ENCODE data around the gene EZH1.
A peak's percentile ranks its signal among the peaks of the same experiment; 100 is the strongest.

DNA sequence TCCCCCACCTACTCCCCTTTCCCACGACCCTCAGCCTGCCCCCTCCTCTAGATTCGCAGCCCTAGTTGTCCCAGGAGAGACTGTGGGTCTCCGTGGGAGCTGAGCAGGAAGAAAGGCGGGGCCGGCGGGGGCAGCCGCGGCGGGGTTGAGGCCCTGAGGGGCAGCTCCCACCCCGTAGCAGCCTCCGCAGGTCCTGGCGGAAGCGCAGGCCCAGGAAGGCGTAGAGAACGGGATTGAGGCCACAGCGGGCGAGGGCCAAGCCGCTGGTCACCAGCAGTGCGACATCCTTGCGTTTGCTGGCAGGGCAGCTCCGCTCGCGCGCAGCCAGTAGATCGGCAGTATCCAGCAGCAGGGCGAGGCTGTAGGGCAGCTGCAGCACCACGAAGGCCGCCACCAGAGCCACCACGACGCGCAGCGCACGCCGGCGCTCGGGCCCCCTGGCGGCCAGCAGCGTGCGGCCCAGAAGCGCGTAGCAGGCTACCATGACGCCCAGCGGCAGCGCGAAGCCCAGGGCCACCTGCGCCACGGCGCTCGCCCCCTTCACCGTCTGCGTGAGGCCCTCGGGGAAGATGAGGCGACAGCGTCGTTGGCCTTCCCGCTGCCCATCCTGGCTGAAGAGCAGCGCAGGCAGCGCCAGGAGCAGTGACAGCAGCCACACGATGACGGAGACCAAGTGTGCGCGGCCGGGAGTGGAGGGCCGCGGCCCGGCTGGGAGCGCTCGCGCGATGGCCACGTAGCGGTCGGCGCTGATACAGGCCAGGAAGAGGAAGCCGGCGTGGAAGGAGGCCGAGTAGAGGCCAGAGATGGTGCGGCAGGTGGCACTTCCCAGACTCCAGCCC is 65.1 kb downstream of the EZH1 start:
- no peak for TF ChIP-seq EP300 (IDR thresholded peaks at IDR 0.05)
- peak in 2 of 3 donors; percentile 44 to 80 for TF ChIP-seq POLR2AphosphoS5 (IDR thresholded peaks at IDR 0.05)
- TF ChIP-seq, protein P1, sequence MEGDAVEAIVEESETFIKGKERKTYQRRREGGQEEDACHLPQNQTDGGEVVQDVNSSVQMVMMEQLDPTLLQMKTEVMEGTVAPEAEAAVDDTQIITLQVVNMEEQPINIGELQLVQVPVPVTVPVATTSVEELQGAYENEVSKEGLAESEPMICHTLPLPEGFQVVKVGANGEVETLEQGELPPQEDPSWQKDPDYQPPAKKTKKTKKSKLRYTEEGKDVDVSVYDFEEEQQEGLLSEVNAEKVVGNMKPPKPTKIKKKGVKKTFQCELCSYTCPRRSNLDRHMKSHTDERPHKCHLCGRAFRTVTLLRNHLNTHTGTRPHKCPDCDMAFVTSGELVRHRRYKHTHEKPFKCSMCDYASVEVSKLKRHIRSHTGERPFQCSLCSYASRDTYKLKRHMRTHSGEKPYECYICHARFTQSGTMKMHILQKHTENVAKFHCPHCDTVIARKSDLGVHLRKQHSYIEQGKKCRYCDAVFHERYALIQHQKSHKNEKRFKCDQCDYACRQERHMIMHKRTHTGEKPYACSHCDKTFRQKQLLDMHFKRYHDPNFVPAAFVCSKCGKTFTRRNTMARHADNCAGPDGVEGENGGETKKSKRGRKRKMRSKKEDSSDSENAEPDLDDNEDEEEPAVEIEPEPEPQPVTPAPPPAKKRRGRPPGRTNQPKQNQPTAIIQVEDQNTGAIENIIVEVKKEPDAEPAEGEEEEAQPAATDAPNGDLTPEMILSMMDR (IDR thresholded peaks at IDR 0.05), result peak in 6 of 7 experiments; percentile 3 to 95 (median 90)
- TF ChIP-seq POLR2A (IDR thresholded peaks at IDR 0.05), result no peak
